ENCODE data around the gene PLRG1. TPM values are rescaled to one million over a fixed set of nuclear protein-coding genes. Genes with fewer than 3 reads are reported as not detected.

The PLRG1 gene
- total and polyA plus RNA-seq, 5 donors from 2014 or later, result 39.6 to 85.2 (median 78.4) TPM

GRCh38 chr4:154491341-154492271 is 58.6 kb downstream of the PLRG1 start, which contains the start of gene DCHS2:
TSS of gene DCHS2 (minus strand) at chr4:154491799. CDS start at chr4:154491355, 444 bp downstream.
- Mint-ChIP-seq H3K4me3 (peak within 1 kb of the TSS in 2 of 4 donors; percentile 61 to 64), H3K4me1 (peaks cover 0 to 20% (median 4%) of the 10 kb centered on the region in 4 donors), H3K27me3 (peaks cover 49% of the 10 kb centered on the region), H3K9me3 (peaks cover 0 to 7% (median 0%) of the 10 kb centered on the region in 7 donors), H3K27ac (no peak within 1 kb of the TSS), H3K36me3 (no peaks in the 10 kb centered on the region)
- Histone ChIP-seq H3K27me3 (ENCODE audit: control insufficient read depth, insufficient read depth, low read length) (peaks cover 20% of the 10 kb centered on the region), H3K9me3 (ENCODE audit: control insufficient read depth in 2 of 2, low read length in 2 of 2) (no peaks in the 10 kb centered on the region), H3K36me3 (ENCODE audit: control insufficient read depth, insufficient read depth, low read length) (no peaks in the 10 kb centered on the region), H3K4me1 (ENCODE audit: control insufficient read depth, insufficient read depth, low read length, poor library complexity, severe bottlenecking) (no peaks in the 10 kb centered on the region), H3K4me3 (ENCODE audit: low read depth, low read length) (no peak within 1 kb of the TSS), H3K27ac (ENCODE audit: insufficient read depth, low read length, poor library complexity, severe bottlenecking) (no peak within 1 kb of the TSS)
- DNase-seq, result peak in 1 of 3 donors; percentile 4
- ATAC-seq (ENCODE audit: low read depth in 2 of 2), result peak in 1 of 2 donors; percentile 34

- peak in 1 of 3 donors; percentile 16 for DNase-seq
- peak overlapping the region in 1 of 4 donors; percentile 61 for H3K4me3 Mint-ChIP-seq
- Histone ChIP-seq H3K27me3 (ENCODE audit: control insufficient read depth, insufficient read depth, low read length) (peaks cover 22% of the 10 kb centered on the region), H3K9me3 (ENCODE audit: control insufficient read depth in 2 of 2, low read length in 2 of 2) (no peaks in the 10 kb centered on the region), H3K4me1 (ENCODE audit: control insufficient read depth, insufficient read depth, low read length, poor library complexity, severe bottlenecking) (no peaks in the 10 kb centered on the region), H3K27ac (ENCODE audit: insufficient read depth, low read length, poor library complexity, severe bottlenecking) (no peak overlapping the region), H3K4me3 (ENCODE audit: low read depth, low read length) (no peak overlapping the region), H3K36me3 (ENCODE audit: control insufficient read depth, insufficient read depth, low read length) (no peaks in the 10 kb centered on the region)
- peaks cover 49% of the 10 kb centered on the region for H3K27me3 Mint-ChIP-seq
- no peak overlapping the region for H3K27ac Mint-ChIP-seq
- peaks cover 0 to 7% (median 0%) of the 10 kb centered on the region in 7 donors for H3K9me3 Mint-ChIP-seq
- H3K36me3 Mint-ChIP-seq, result no peaks in the 10 kb centered on the region
- H3K4me1 Mint-ChIP-seq, result peaks cover 0 to 20% (median 4%) of the 10 kb centered on the region in 4 donors
- no peak for ATAC-seq (ENCODE audit: low read depth in 2 of 2)
Measured at GRCh38 chr4:154490583-154491340, 59.4 kb downstream of the PLRG1 start.

- Histone ChIP-seq H3K9me3 (ENCODE audit: control insufficient read depth in 2 of 2, low read length in 2 of 2) (no peaks in the 10 kb centered on the region), H3K27me3 (ENCODE audit: control insufficient read depth, insufficient read depth, low read length) (peaks cover 22% of the 10 kb centered on the region), H3K4me3 (ENCODE audit: low read depth, low read length) (no peak overlapping the region), H3K4me1 (ENCODE audit: control insufficient read depth, insufficient read depth, low read length, poor library complexity, severe bottlenecking) (no peaks in the 10 kb centered on the region), H3K36me3 (ENCODE audit: control insufficient read depth, insufficient read depth, low read length) (no peaks in the 10 kb centered on the region), H3K27ac (ENCODE audit: insufficient read depth, low read length, poor library complexity, severe bottlenecking) (no peak overlapping the region)
- no peak overlapping the region for H3K27ac Mint-ChIP-seq
- ATAC-seq (ENCODE audit: low read depth in 2 of 2), result no peak
- peaks cover 49% of the 10 kb centered on the region for H3K27me3 Mint-ChIP-seq
- peak in 1 of 3 donors; percentile 2 for DNase-seq
- H3K9me3 Mint-ChIP-seq, result peaks cover 0 to 7% (median 0%) of the 10 kb centered on the region in 7 donors
- no peak overlapping the region for H3K4me3 Mint-ChIP-seq
- peaks cover 0 to 20% (median 4%) of the 10 kb centered on the region in 4 donors for H3K4me1 Mint-ChIP-seq
- no peaks in the 10 kb centered on the region for H3K36me3 Mint-ChIP-seq
Measured at GRCh38 chr4:154490234-154490582, 60.0 kb downstream of the PLRG1 start.

- Histone ChIP-seq H3K27me3 (ENCODE audit: control insufficient read depth, insufficient read depth, low read length) (peaks cover 19% of the 10 kb centered on the region), H3K4me1 (ENCODE audit: control insufficient read depth, insufficient read depth, low read length, poor library complexity, severe bottlenecking) (no peaks in the 10 kb centered on the region), H3K27ac (ENCODE audit: insufficient read depth, low read length, poor library complexity, severe bottlenecking) (no peak overlapping the region), H3K4me3 (ENCODE audit: low read depth, low read length) (no peak overlapping the region), H3K9me3 (ENCODE audit: control insufficient read depth in 2 of 2, low read length in 2 of 2) (no peaks in the 10 kb centered on the region), H3K36me3 (ENCODE audit: control insufficient read depth, insufficient read depth, low read length) (no peaks in the 10 kb centered on the region)
- Mint-ChIP-seq H3K9me3 (peaks cover 0 to 7% (median 0%) of the 10 kb centered on the region in 7 donors), H3K4me3 (no peak overlapping the region), H3K27ac (no peak overlapping the region), H3K36me3 (no peaks in the 10 kb centered on the region), H3K27me3 (peaks cover 49% of the 10 kb centered on the region), H3K4me1 (peaks cover 0 to 20% (median 4%) of the 10 kb centered on the region in 4 donors)
- DNase-seq, result no peak
- no peak for ATAC-seq (ENCODE audit: low read depth in 2 of 2)
Measured at GRCh38 chr4:154489558-154490233, 60.5 kb downstream of the PLRG1 start.

GRCh38 chr4:154487145-154487544 is 63.1 kb downstream of the PLRG1 start:
- Histone ChIP-seq H3K4me1 (ENCODE audit: control insufficient read depth, insufficient read depth, low read length, poor library complexity, severe bottlenecking) (no peaks in the 10 kb centered on the region), H3K4me3 (ENCODE audit: low read depth, low read length) (no peak overlapping the region), H3K9me3 (ENCODE audit: control insufficient read depth in 2 of 2, low read length in 2 of 2) (no peaks in the 10 kb centered on the region), H3K27me3 (ENCODE audit: control insufficient read depth, insufficient read depth, low read length) (peaks cover 9% of the 10 kb centered on the region), H3K36me3 (ENCODE audit: control insufficient read depth, insufficient read depth, low read length) (no peaks in the 10 kb centered on the region), H3K27ac (ENCODE audit: insufficient read depth, low read length, poor library complexity, severe bottlenecking) (no peak overlapping the region)
- Mint-ChIP-seq H3K27ac (no peak overlapping the region), H3K27me3 (peaks cover 27% of the 10 kb centered on the region), H3K36me3 (no peaks in the 10 kb centered on the region), H3K4me1 (peaks cover 0 to 16% (median 1%) of the 10 kb centered on the region in 4 donors), H3K9me3 (peaks cover 0 to 4% (median 0%) of the 10 kb centered on the region in 7 donors), H3K4me3 (no peak overlapping the region)
- ATAC-seq (ENCODE audit: low read depth in 2 of 2) (no peak), DNase-seq (no peak)

GRCh38 chr4:154485127-154485773 is 65.0 kb downstream of the PLRG1 start:
- H3K27me3 Mint-ChIP-seq, result peaks cover 16% of the 10 kb centered on the region
- no peaks in the 10 kb centered on the region for H3K9me3 ChIP-seq (ENCODE audit: control insufficient read depth in 2 of 2, low read length in 2 of 2)
- H3K4me3 Mint-ChIP-seq, result no peak overlapping the region
- H3K27ac Mint-ChIP-seq, result no peak overlapping the region
- H3K4me1 ChIP-seq (ENCODE audit: control insufficient read depth, insufficient read depth, low read length, poor library complexity, severe bottlenecking), result no peaks in the 10 kb centered on the region
- DNase-seq (no peak), ATAC-seq (ENCODE audit: low read depth in 2 of 2) (no peak)
- H3K4me3 ChIP-seq (ENCODE audit: low read depth, low read length), result no peak overlapping the region
- no peaks in the 10 kb centered on the region for H3K36me3 ChIP-seq (ENCODE audit: control insufficient read depth, insufficient read depth, low read length)
- peaks cover 0 to 3% (median 0%) of the 10 kb centered on the region in 4 donors for H3K4me1 Mint-ChIP-seq
- no peaks in the 10 kb centered on the region for H3K36me3 Mint-ChIP-seq
- H3K27me3 ChIP-seq (ENCODE audit: control insufficient read depth, insufficient read depth, low read length), result peaks cover 8% of the 10 kb centered on the region
- H3K27ac ChIP-seq (ENCODE audit: insufficient read depth, low read length, poor library complexity, severe bottlenecking), result no peak overlapping the region
- H3K9me3 Mint-ChIP-seq, result peaks cover 0 to 4% (median 0%) of the 10 kb centered on the region in 7 donors

Measured in CD4-positive, CD25-positive, alpha-beta regulatory T cell (primary cell).